Immature natural killer cell (primary cell): Measurements from ENCODE around the gene SRMS. TPM values are rescaled to one million over a fixed set of nuclear protein-coding genes. Genes with fewer than 3 reads are reported as not detected.

Experiments
- DNase-seq, 3 donors: peaks; one replicate each; pipeline ENCODE4 v3.0.0; 2022; ENCODE audit warnings: mixed read lengths in 1 of 3
- H3K27ac Mint-ChIP-seq, 6 donors: one replicate each; pipeline ENCODE4 v1.8.0; 2020; ENCODE audit warnings: mixed read lengths in 6 of 6, mild to moderate bottlenecking in 5 of 6, inconsistent platforms in 4 of 6, moderate library complexity in 3 of 6
- H3K27me3 Mint-ChIP-seq, 3 donors: one replicate each; pipeline ENCODE4 v1.8.0; 2020 to 2021; ENCODE audit warnings: low read depth in 3 of 3, mild to moderate bottlenecking in 3 of 3, mixed read lengths in 3 of 3, moderate library complexity in 3 of 3, inconsistent platforms in 1 of 3
- H3K36me3 Mint-ChIP-seq, 3 donors: one replicate each; pipeline ENCODE4 v1.8.0; 2020; ENCODE audit warnings: mixed read lengths in 3 of 3, inconsistent platforms in 2 of 3, mild to moderate bottlenecking in 2 of 3
- H3K4me1 Mint-ChIP-seq, 2 donors: one replicate each; pipeline ENCODE4 v1.8.0; 2020; ENCODE audit warnings: inconsistent platforms in 2 of 2, mild to moderate bottlenecking in 2 of 2, mixed read lengths in 2 of 2, moderate library complexity in 1 of 2
- H3K4me3 Mint-ChIP-seq, 5 donors: one replicate each; pipeline ENCODE4 v1.8.0; 2020; ENCODE audit warnings: mild to moderate bottlenecking in 5 of 5, mixed read lengths in 5 of 5, inconsistent platforms in 3 of 5, moderate library complexity in 3 of 5
- H3K9me3 Mint-ChIP-seq, 6 donors: one replicate each; pipeline ENCODE4 v1.8.0; 2020; ENCODE audit warnings: mild to moderate bottlenecking in 6 of 6, mixed read lengths in 6 of 6, inconsistent platforms in 4 of 6, moderate library complexity in 3 of 6
- polyA plus RNA-seq, 3 donors: library from polyadenylated mRNA; unstranded; fragments of 300-500 nt; fragmentation: Illumina TruSeq; gene quantifications; one replicate each; pipeline ENCODE4 v1.2.3, GENCODE V29; 2021

Gene SRMS
- polyA plus RNA-seq, 3 donors from 2014 or later = not detected

GRCh38 chr20:63546956-63547724 lies 409 bp downstream of the SRMS start:
- peaks cover under 1 to 3% of the 10 kb centered on the region in 2 donors for H3K4me1 Mint-ChIP-seq
- no peaks in the 10 kb centered on the region for H3K9me3 Mint-ChIP-seq
- H3K27ac Mint-ChIP-seq = no peak overlapping the region

GRCh38 chr20:63546256-63546955 lies 1.1 kb downstream of the SRMS start:
- Mint-ChIP-seq H3K4me1 (peaks cover 0 to 2% of the 10 kb centered on the region in 2 donors), H3K36me3 (peaks cover 0 to 5% (median 0%) of the 10 kb centered on the region in 3 donors), H3K4me3 (no peak overlapping the region), H3K27me3 (peaks cover 2 to 6% (median 6%) of the 10 kb centered on the region in 3 donors), H3K9me3 (no peaks in the 10 kb centered on the region), H3K27ac (no peak overlapping the region)
- DNase-seq = no peak

More at GRCh38 chr20:63546956-63547724, 409 bp downstream of the SRMS start:
- peaks cover 2 to 6% (median 6%) of the 10 kb centered on the region in 3 donors for H3K27me3 Mint-ChIP-seq
- DNase-seq = no peak
- H3K4me3 Mint-ChIP-seq = no peak overlapping the region
- peaks cover 0 to 5% (median 0%) of the 10 kb centered on the region in 3 donors for H3K36me3 Mint-ChIP-seq

GRCh38 chr20:63545814-63546213 lies 1.7 kb downstream of the SRMS start:
- H3K9me3 Mint-ChIP-seq = no peaks in the 10 kb centered on the region

GRCh38 chr20:63544958-63545516 lies 2.5 kb downstream of the SRMS start:
- Mint-ChIP-seq H3K27ac (no peak overlapping the region), H3K36me3 (peaks cover 0 to 5% (median 0%) of the 10 kb centered on the region in 3 donors), H3K27me3 (peaks cover 2 to 6% (median 5%) of the 10 kb centered on the region in 3 donors), H3K9me3 (no peaks in the 10 kb centered on the region), H3K4me3 (no peak overlapping the region), H3K4me1 (no peaks in the 10 kb centered on the region)
- no peak for DNase-seq

More at GRCh38 chr20:63545814-63546213, 1.7 kb downstream of the SRMS start:
- H3K4me1 Mint-ChIP-seq = no peaks in the 10 kb centered on the region
- no peak overlapping the region for H3K27ac Mint-ChIP-seq
- DNase-seq = no peak
- no peak overlapping the region for H3K4me3 Mint-ChIP-seq
- H3K27me3 Mint-ChIP-seq = peaks cover 2 to 6% (median 5%) of the 10 kb centered on the region in 3 donors
- peaks cover 0 to 5% (median 0%) of the 10 kb centered on the region in 3 donors for H3K36me3 Mint-ChIP-seq

- Mint-ChIP-seq H3K27me3 (peaks cover 5 to 6% (median 5%) of the 10 kb centered on the region in 3 donors), H3K36me3 (peaks cover 0 to 5% (median 0%) of the 10 kb centered on the region in 3 donors), H3K4me3 (no peak overlapping the region), H3K9me3 (no peaks in the 10 kb centered on the region), H3K27ac (no peak overlapping the region), H3K4me1 (no peaks in the 10 kb centered on the region)
- no peak for DNase-seq
Measured at GRCh38 chr20:63544241-63544957, 3.1 kb downstream of the SRMS start.

GRCh38 chr20:63543733-63544132 lies 3.8 kb downstream of the SRMS start:
- H3K4me1 Mint-ChIP-seq = no peaks in the 10 kb centered on the region
- no peak for DNase-seq
- no peak overlapping the region for H3K27ac Mint-ChIP-seq
- peak overlapping the region in 1 of 5 donors; percentile 17 for H3K4me3 Mint-ChIP-seq
- no peaks in the 10 kb centered on the region for H3K9me3 Mint-ChIP-seq
- peaks cover 0 to 5% (median 0%) of the 10 kb centered on the region in 3 donors for H3K36me3 Mint-ChIP-seq
- H3K27me3 Mint-ChIP-seq = peaks cover 3 to 5% (median 4%) of the 10 kb centered on the region in 3 donors

- Mint-ChIP-seq H3K4me3 (no peak overlapping the region), H3K27ac (no peak overlapping the region), H3K27me3 (peaks cover 3% of the 10 kb centered on the region in 3 donors), H3K4me1 (no peaks in the 10 kb centered on the region), H3K9me3 (no peaks in the 10 kb centered on the region), H3K36me3 (peaks cover 0 to 5% (median 0%) of the 10 kb centered on the region in 3 donors)
- DNase-seq = no peak
Measured at GRCh38 chr20:63543131-63543530, 4.4 kb downstream of the SRMS start.

GRCh38 chr20:63542696-63543095 lies 4.9 kb downstream of the SRMS start:
- H3K27me3 Mint-ChIP-seq = peaks cover 3% of the 10 kb centered on the region in 3 donors
- no peak for DNase-seq
- peaks cover 0 to 5% (median 0%) of the 10 kb centered on the region in 3 donors for H3K36me3 Mint-ChIP-seq
- H3K9me3 Mint-ChIP-seq = no peaks in the 10 kb centered on the region
- H3K27ac Mint-ChIP-seq = no peak overlapping the region
- peaks cover 0 to 2% of the 10 kb centered on the region in 2 donors for H3K4me1 Mint-ChIP-seq
- no peak overlapping the region for H3K4me3 Mint-ChIP-seq

GRCh38 chr20:63542031-63542559 lies 5.5 kb downstream of the SRMS start:
- Mint-ChIP-seq H3K9me3 (no peaks in the 10 kb centered on the region), H3K27ac (no peak overlapping the region), H3K4me1 (peaks cover 0 to 2% of the 10 kb centered on the region in 2 donors), H3K36me3 (peaks cover 0 to 5% (median 0%) of the 10 kb centered on the region in 3 donors), H3K4me3 (no peak overlapping the region), H3K27me3 (peaks cover 3% of the 10 kb centered on the region in 3 donors)
- no peak for DNase-seq

GRCh38 chr20:63541371-63541770 lies 6.2 kb downstream of the SRMS start:
- Mint-ChIP-seq H3K27ac (no peak overlapping the region), H3K27me3 (peaks cover 1 to 7% (median 3%) of the 10 kb centered on the region in 3 donors), H3K36me3 (peaks cover 0 to 5% (median 0%) of the 10 kb centered on the region in 3 donors), H3K9me3 (no peaks in the 10 kb centered on the region), H3K4me3 (no peak overlapping the region), H3K4me1 (peaks cover 0 to 4% of the 10 kb centered on the region in 2 donors)
- no peak for DNase-seq

- Mint-ChIP-seq H3K27me3 (peaks cover 0 to 6% (median 3%) of the 10 kb centered on the region in 3 donors), H3K9me3 (no peaks in the 10 kb centered on the region), H3K4me3 (no peak overlapping the region), H3K4me1 (peaks cover 0 to 4% of the 10 kb centered on the region in 2 donors), H3K36me3 (peaks cover 0 to 5% (median 0%) of the 10 kb centered on the region in 3 donors), H3K27ac (no peak overlapping the region)
- DNase-seq = no peak
Measured at GRCh38 chr20:63540417-63541186, 6.9 kb downstream of the SRMS start.

GRCh38 chr20:63539441-63540370 lies 7.8 kb downstream of the SRMS start:
- H3K27me3 Mint-ChIP-seq = peaks cover 0 to 4% (median 3%) of the 10 kb centered on the region in 3 donors
- no peaks in the 10 kb centered on the region for H3K9me3 Mint-ChIP-seq
- DNase-seq = no peak
- H3K27ac Mint-ChIP-seq = no peak overlapping the region
- no peak overlapping the region for H3K4me3 Mint-ChIP-seq
- H3K4me1 Mint-ChIP-seq = peaks cover 0 to 4% of the 10 kb centered on the region in 2 donors
- peaks cover 0 to 5% (median 0%) of the 10 kb centered on the region in 3 donors for H3K36me3 Mint-ChIP-seq
